PC-3 (cell line): ENCODE measurements around the gene ARHGAP22. TPM values are rescaled to one million over a fixed set of nuclear protein-coding genes. Genes with fewer than 3 reads are reported as not detected.

Source experiments
- ATAC-seq: fragments of 200-7000 bp; cut with Tn5 transposase; 2 replicates; pipeline ENCODE4 v1.9.1; 2020; ENCODE audit warnings: mild to moderate bottlenecking, moderate library complexity
- BruUV-seq: library from RNA; stranded (reverse); fragments of 400-500 nt; replicated peaks from 2 replicates; lab custom pipeline; 2021; lab: Mats Ljungman, UMichigan
- CTCF ChIA-PET: fragments of 300-600 bp; sonication (Branson Sonifier 250); formaldehyde crosslinking; loops from one replicate; lab custom pipeline; 2022; ENCODE audit warnings: antibody characterized with exemption; lab: Charles Lee
- POLR2A ChIA-PET: fragments of 300-600 bp; sonication (Branson Sonifier 250); formaldehyde crosslinking; loops from one replicate; lab custom pipeline; 2022; ENCODE audit warnings: antibody characterized with exemption; ENCODE audit not compliant: unreplicated experiment; lab: Charles Lee
- DNase-seq: peaks from one replicate; pipeline ENCODE4 v3.0.0-alpha.2; 2015
- H2AFZ ChIP-seq: fragments of 300-600 bp; sonication (generic); 2 replicates; pipeline ENCODE4 v1.6.0; 2016; ENCODE audit warnings: antibody characterized with exemption, low read length
- H3F3A ChIP-seq: fragments of 300-600 bp; sonication (generic); one replicate; pipeline ENCODE4 v1.6.0; 2017; ENCODE audit warnings: antibody characterized with exemption, low read length, control low read depth, mild to moderate bottlenecking; ENCODE audit not compliant: unreplicated experiment
- H3K27ac ChIP-seq: fragments of 300-600 bp; sonication (generic); 2 replicates; pipeline ENCODE4 v1.5.1; 2016; ENCODE audit warnings: mild to moderate bottlenecking, low read length
- H3K27me3 ChIP-seq: fragments of 300-600 bp; sonication (generic); 2 replicates; pipeline ENCODE4 v1.6.1; 2016; ENCODE audit warnings: low read length, mixed read lengths
- H3K36me3 ChIP-seq: fragments of 300-600 bp; sonication (generic); 2 replicates; pipeline ENCODE4 v1.6.1; 2016; ENCODE audit warnings: low read depth, mixed run types, low read length, mixed read lengths
- H3K4me1 ChIP-seq: fragments of 300-600 bp; sonication (generic); 2 replicates; pipeline ENCODE4 v1.5.1; 2016; ENCODE audit warnings: low read length; ENCODE audit not compliant: insufficient read depth
- H3K4me2 ChIP-seq: fragments of 300-600 bp; sonication (generic); 2 replicates; pipeline ENCODE4 v1.6.0; 2016; ENCODE audit warnings: low read length
- H3K4me3 ChIP-seq: fragments of 300-600 bp; sonication (generic); 2 replicates; pipeline ENCODE4 v1.5.1; 2016; ENCODE audit warnings: mild to moderate bottlenecking, low read length, mixed read lengths
- H3K79me2 ChIP-seq: fragments of 300-600 bp; sonication (generic); 2 replicates; pipeline ENCODE4 v1.6.1; 2017; ENCODE audit warnings: low read length, mixed read lengths
- H3K9ac ChIP-seq: fragments of 300-600 bp; sonication (generic); 2 replicates; pipeline ENCODE4 v1.6.0; 2016; ENCODE audit warnings: mild to moderate bottlenecking, low read length
- H3K9me2 ChIP-seq: fragments of 300-600 bp; sonication (generic); replicated peaks from 2 replicates; pipeline ENCODE4 v1.6.1; 2016; ENCODE audit warnings: mixed run types, low read length, mixed read lengths
- H3K9me3 ChIP-seq: fragments of 300-600 bp; sonication (generic); 2 replicates; pipeline ENCODE4 v1.6.1; 2016; ENCODE audit warnings: low read length, mixed read lengths
- H4K20me1 ChIP-seq: fragments of 300-600 bp; sonication (generic); 2 replicates; pipeline ENCODE4 v1.6.1; 2016; ENCODE audit warnings: low read length, mixed read lengths
- CTCF ChIP-seq: fragments of 300-600 bp; sonication (generic); conservative IDR thresholded peaks from 2 replicates; pipeline ENCODE4 v1.5.1; 2017; ENCODE audit warnings: antibody characterized with exemption, low read depth, mild to moderate bottlenecking, low read length
- EZH2 ChIP-seq: fragments of 300-600 bp; sonication (generic); IDR thresholded peaks from one replicate; pipeline ENCODE4 v1.6.1; 2017; ENCODE audit warnings: antibody characterized with exemption, mild to moderate bottlenecking, low read length; ENCODE audit not compliant: unreplicated experiment
- EZH2phosphoT487 ChIP-seq: fragments of 300-600 bp; sonication (generic); IDR thresholded peaks from 2 replicates; pipeline ENCODE4 v1.6.1; 2018; ENCODE audit warnings: mild to moderate bottlenecking, antibody characterized with exemption, low read length, borderline replicate concordance
- intact Hi-C: fragments of 100-400 bp; cut with micrococcal nuclease; formaldehyde crosslinking; loops from 2 replicates; pipeline ENCODE4 v1.9.0; 2023
- total RNA-seq: library from RNA; depleted of rRNA; stranded (reverse); fragments of >200 nt; gene quantifications from 2 replicates; pipeline ENCODE4 v1.2.3, GENCODE V29; 2014

The ARHGAP22 gene
- total RNA-seq, 1 experiment from 2014 or later = 12.2 TPM

- H4K20me1 ChIP-seq = no peaks in the 10 kb centered on the region
- no peak overlapping the region for H3K4me2 ChIP-seq
- ATAC-seq = no peak
- H3K27me3 ChIP-seq = no peaks in the 10 kb centered on the region
- H3K9me3 ChIP-seq = no peaks in the 10 kb centered on the region
- H2AFZ ChIP-seq = no peak overlapping the region
- H3K4me3 ChIP-seq = no peak overlapping the region
- H3K9me2 ChIP-seq = no peaks in the 10 kb centered on the region
- H3K27ac ChIP-seq = no peak overlapping the region
- no peaks in the 10 kb centered on the region for H3F3A ChIP-seq
- H3K4me1 ChIP-seq = peaks cover 5% of the 10 kb centered on the region; the same call in 1 of the 2 replicates
- no peaks in the 10 kb centered on the region for H3K79me2 ChIP-seq
- TF ChIP-seq EZH2 (no peak), CTCF (no peak), EZH2phosphoT487 (no peak)
- no peaks in the 10 kb centered on the region for H3K36me3 ChIP-seq
- no peak for DNase-seq
- BruUV-seq = no TSS peak
- H3K9ac ChIP-seq = no peak overlapping the region
- ChIA-PET CTCF (no interaction called here), POLR2A (no interaction called here)
- intact Hi-C loops = no loop called here
These were observed 157.3 kb downstream of the ARHGAP22 start for GRCh38 chr10:48447356-48448215.

GRCh38 chr10:48446785-48447184 is 158.1 kb downstream of the ARHGAP22 start:
- H3K79me2 ChIP-seq = no peaks in the 10 kb centered on the region
- H3K9ac ChIP-seq = no peak overlapping the region
- no peak overlapping the region for H3K4me3 ChIP-seq
- no peak overlapping the region for H3K4me2 ChIP-seq
- no peaks in the 10 kb centered on the region for H4K20me1 ChIP-seq
- no peaks in the 10 kb centered on the region for H3K27me3 ChIP-seq
- ChIA-PET CTCF (no interaction called here), POLR2A (no interaction called here)
- H3K9me3 ChIP-seq = no peaks in the 10 kb centered on the region
- no peaks in the 10 kb centered on the region for H3K9me2 ChIP-seq
- no peak for DNase-seq
- H3K4me1 ChIP-seq = peaks cover 5% of the 10 kb centered on the region; the same call in 1 of the 2 replicates
- no TSS peak for BruUV-seq
- intact Hi-C loops = no loop called here
- no peak for TF ChIP-seq EZH2phosphoT487
- no peak for TF ChIP-seq EZH2
- TF ChIP-seq CTCF = no peak
- no peak overlapping the region for H3K27ac ChIP-seq
- ATAC-seq = no peak
- no peaks in the 10 kb centered on the region for H3F3A ChIP-seq
- H2AFZ ChIP-seq = no peak overlapping the region
- no peaks in the 10 kb centered on the region for H3K36me3 ChIP-seq

GRCh38 chr10:48445932-48446331 is 158.9 kb downstream of the ARHGAP22 start:
- Histone ChIP-seq H3K36me3 (no peaks in the 10 kb centered on the region), H3K4me1 (peaks cover 5% of the 10 kb centered on the region; the same call in 1 of the 2 replicates), H2AFZ (no peak overlapping the region), H3K27me3 (no peaks in the 10 kb centered on the region), H3K4me3 (no peak overlapping the region), H3K27ac (no peak overlapping the region), H3K79me2 (no peaks in the 10 kb centered on the region), H3K4me2 (no peak overlapping the region), H3F3A (no peaks in the 10 kb centered on the region), H3K9me2 (no peaks in the 10 kb centered on the region), H3K9me3 (no peaks in the 10 kb centered on the region), H4K20me1 (no peaks in the 10 kb centered on the region), H3K9ac (no peak overlapping the region)
- CTCF ChIA-PET = no interaction called here
- intact Hi-C loops = no loop called here
- DNase-seq (no peak), ATAC-seq (no peak)
- TF ChIP-seq EZH2phosphoT487 (no peak), CTCF (no peak), EZH2 (no peak)
- no TSS peak for BruUV-seq
- POLR2A ChIA-PET = no interaction called here
